ENCODE results near the gene CACNA1H.

DNA sequence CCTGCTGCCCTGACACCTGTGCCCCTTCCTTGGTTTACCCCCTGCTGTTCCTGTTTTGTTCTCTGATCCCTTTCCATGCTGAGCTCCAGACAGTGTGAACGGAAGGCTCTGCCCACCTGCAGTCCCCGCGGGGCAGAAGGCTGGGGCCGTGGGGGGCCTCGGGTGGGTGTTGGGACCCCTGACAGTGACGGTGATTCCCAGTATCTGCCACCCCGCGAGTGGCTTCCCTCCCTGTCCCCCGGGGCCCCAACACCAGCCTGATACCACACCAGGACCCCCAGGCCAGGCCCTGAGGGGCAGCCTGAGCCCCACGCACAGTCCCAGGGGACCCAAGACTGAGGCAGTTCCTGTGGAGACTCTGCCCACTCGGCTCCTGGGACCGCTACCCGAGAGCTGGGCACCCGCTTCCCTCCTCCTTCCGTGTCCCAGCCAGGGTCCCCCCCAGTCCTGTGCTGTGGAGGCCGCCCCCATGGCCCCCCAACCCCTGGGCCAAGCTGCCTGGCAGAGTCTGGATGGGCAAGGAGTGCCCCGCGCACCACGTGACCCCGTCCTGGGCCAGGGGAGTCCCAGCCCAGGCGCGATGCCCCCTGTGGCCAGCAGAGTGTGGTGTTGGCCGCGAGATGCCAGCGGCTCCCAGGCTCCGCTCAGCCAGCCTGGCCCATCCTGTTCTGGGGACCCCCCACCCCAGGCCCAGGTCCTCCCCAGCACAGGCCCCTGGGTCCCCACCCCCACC lies 46.9 kb upstream of the CACNA1H start:
- TF ChIP-seq, protein P1, sequence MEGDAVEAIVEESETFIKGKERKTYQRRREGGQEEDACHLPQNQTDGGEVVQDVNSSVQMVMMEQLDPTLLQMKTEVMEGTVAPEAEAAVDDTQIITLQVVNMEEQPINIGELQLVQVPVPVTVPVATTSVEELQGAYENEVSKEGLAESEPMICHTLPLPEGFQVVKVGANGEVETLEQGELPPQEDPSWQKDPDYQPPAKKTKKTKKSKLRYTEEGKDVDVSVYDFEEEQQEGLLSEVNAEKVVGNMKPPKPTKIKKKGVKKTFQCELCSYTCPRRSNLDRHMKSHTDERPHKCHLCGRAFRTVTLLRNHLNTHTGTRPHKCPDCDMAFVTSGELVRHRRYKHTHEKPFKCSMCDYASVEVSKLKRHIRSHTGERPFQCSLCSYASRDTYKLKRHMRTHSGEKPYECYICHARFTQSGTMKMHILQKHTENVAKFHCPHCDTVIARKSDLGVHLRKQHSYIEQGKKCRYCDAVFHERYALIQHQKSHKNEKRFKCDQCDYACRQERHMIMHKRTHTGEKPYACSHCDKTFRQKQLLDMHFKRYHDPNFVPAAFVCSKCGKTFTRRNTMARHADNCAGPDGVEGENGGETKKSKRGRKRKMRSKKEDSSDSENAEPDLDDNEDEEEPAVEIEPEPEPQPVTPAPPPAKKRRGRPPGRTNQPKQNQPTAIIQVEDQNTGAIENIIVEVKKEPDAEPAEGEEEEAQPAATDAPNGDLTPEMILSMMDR (IDR thresholded peaks at IDR 0.05; ENCODE audit: low read depth, low read length, poor library complexity, severe bottlenecking): peak; percentile 49
- no peak for TF ChIP-seq EZH2phosphoT487 (IDR thresholded peaks at IDR 0.05; ENCODE audit: borderline replicate concordance, low read length)

Data from DOHH2 (cell line).